Endothelial cell (in vitro differentiated cells): ENCODE results near the gene TH. TPM values are rescaled to one million over a fixed set of nuclear protein-coding genes. Genes with fewer than 3 reads are reported as not detected.

Experiments used
- DNase-seq: peaks from one replicate; pipeline ENCODE4 v3.0.0; 2021; ENCODE audit warnings: low spot score
- H3K27ac Mint-ChIP-seq: one replicate; pipeline ENCODE4 v1.8.0; 2021; ENCODE audit warnings: mixed read lengths, inconsistent platforms; ENCODE audit not compliant: unreplicated experiment
- H3K27me3 Mint-ChIP-seq: one replicate; pipeline ENCODE4 v1.8.0; 2021; ENCODE audit warnings: mild to moderate bottlenecking, moderate library complexity, mixed read lengths, inconsistent platforms; ENCODE audit not compliant: unreplicated experiment
- H3K36me3 Mint-ChIP-seq: one replicate; pipeline ENCODE4 v1.8.0; 2021; ENCODE audit warnings: mild to moderate bottlenecking, low read depth, mixed read lengths, inconsistent platforms; ENCODE audit not compliant: unreplicated experiment
- H3K4me1 Mint-ChIP-seq: one replicate; pipeline ENCODE4 v1.8.0; 2021; ENCODE audit warnings: mild to moderate bottlenecking, mixed read lengths, inconsistent platforms; ENCODE audit not compliant: unreplicated experiment
- H3K4me3 Mint-ChIP-seq: one replicate; pipeline ENCODE4 v1.8.0; 2021; ENCODE audit warnings: mild to moderate bottlenecking, mixed read lengths, inconsistent platforms; ENCODE audit not compliant: unreplicated experiment
- H3K9me3 Mint-ChIP-seq: one replicate; pipeline ENCODE4 v1.8.0; 2021; ENCODE audit warnings: mixed read lengths, inconsistent platforms; ENCODE audit not compliant: unreplicated experiment
- CTCF ChIP-seq: fragments of 200-600 bp; sonication (generic); IDR thresholded peaks from one replicate; pipeline ENCODE4 v1.5.0; 2021; ENCODE audit warnings: antibody characterized with exemption; ENCODE audit not compliant: unreplicated experiment
- total RNA-seq: library from RNA; stranded (reverse); fragmentation: NEBNext Ultra II Directional; extraction: Animal tissue kit (Norgen Biotek cat#: 25700); gene quantifications from one replicate; pipeline ENCODE4 v1.2.1, GENCODE V29; 2021; ENCODE audit not compliant: unreplicated experiment

TH gene
- total RNA-seq, 1 donor from 2014 or later: not detected

- Mint-ChIP-seq H3K4me1 (no peaks in the 10 kb centered on the region), H3K27me3 (peaks cover 21% of the 10 kb centered on the region), H3K4me3 (no peak overlapping the region), H3K27ac (no peak overlapping the region), H3K36me3 (peaks cover 5% of the 10 kb centered on the region), H3K9me3 (no peaks in the 10 kb centered on the region)
- no peak for DNase-seq
- no peak for TF ChIP-seq CTCF
Measured at GRCh38 chr11:2133241-2134021, 38.2 kb downstream of the TH start.

GRCh38 chr11:2132874-2133240 lies 38.8 kb downstream of the TH start:
- no peak overlapping the region for H3K4me3 Mint-ChIP-seq
- peaks cover 19% of the 10 kb centered on the region for H3K27me3 Mint-ChIP-seq
- no peak overlapping the region for H3K27ac Mint-ChIP-seq

GRCh38 chr11:2132246-2132645 lies 39.4 kb downstream of the TH start:
- H3K9me3 Mint-ChIP-seq: no peaks in the 10 kb centered on the region
- no peak overlapping the region for H3K27ac Mint-ChIP-seq
- H3K27me3 Mint-ChIP-seq: peaks cover 19% of the 10 kb centered on the region
- no peak overlapping the region for H3K4me3 Mint-ChIP-seq
- H3K4me1 Mint-ChIP-seq: no peaks in the 10 kb centered on the region
- no peak for DNase-seq
- no peak for TF ChIP-seq CTCF
- peaks cover 5% of the 10 kb centered on the region for H3K36me3 Mint-ChIP-seq

More at GRCh38 chr11:2132874-2133240, 38.8 kb downstream of the TH start:
- Mint-ChIP-seq H3K9me3 (no peaks in the 10 kb centered on the region), H3K36me3 (peaks cover 5% of the 10 kb centered on the region), H3K4me1 (no peaks in the 10 kb centered on the region)
- TF ChIP-seq CTCF: no peak
- DNase-seq: no peak

GRCh38 chr11:2131371-2132236 lies 40.0 kb downstream of the TH start:
- peaks cover 17% of the 10 kb centered on the region for H3K27me3 Mint-ChIP-seq
- peaks cover 5% of the 10 kb centered on the region for H3K36me3 Mint-ChIP-seq
- no peak for DNase-seq
- no peak for TF ChIP-seq CTCF
- peak overlapping the region; percentile 27 for H3K4me3 Mint-ChIP-seq
- no peaks in the 10 kb centered on the region for H3K4me1 Mint-ChIP-seq
- no peak overlapping the region for H3K27ac Mint-ChIP-seq
- H3K9me3 Mint-ChIP-seq: no peaks in the 10 kb centered on the region

GRCh38 chr11:2130881-2131352 lies 40.7 kb downstream of the TH start:
- TF ChIP-seq CTCF: no peak
- Mint-ChIP-seq H3K27me3 (peaks cover 13% of the 10 kb centered on the region), H3K4me1 (no peaks in the 10 kb centered on the region), H3K36me3 (peaks cover 5% of the 10 kb centered on the region), H3K4me3 (no peak overlapping the region), H3K9me3 (no peaks in the 10 kb centered on the region), H3K27ac (no peak overlapping the region)
- DNase-seq: no peak
